Epithelial cell of proximal tubule (primary cell): ENCODE measurements around the gene KLF3. TPM values are rescaled to one million over a fixed set of nuclear protein-coding genes. Genes with fewer than 3 reads are reported as not detected.

Source experiments
- DNase-seq: peaks from one replicate; pipeline ENCODE4 v3.0.0-alpha.2; 2011; ENCODE audit warnings: low read depth
- H3K4me3 ChIP-seq: 2 replicates; pipeline ENCODE4 v1.5.1; 2011; ENCODE audit warnings: low read depth, mild to moderate bottlenecking, low read length
- CTCF ChIP-seq: conservative IDR thresholded peaks from 2 replicates; pipeline ENCODE4 v1.5.1; 2012; ENCODE audit warnings: low read depth, mild to moderate bottlenecking, low read length
- total RNA-seq: library from RNA; depleted of rRNA; stranded (reverse); fragments of >200 nt; gene quantifications from 2 replicates; pipeline ENCODE4 v1.2.3, GENCODE V29; 2015

KLF3 gene
- total RNA-seq, 1 donor from 2014 or later, result 28.0 TPM

GRCh38 chr4:38723726-38724474 lies 59.9 kb downstream of the KLF3 start:
- H3K4me3 ChIP-seq, result no peak overlapping the region
- DNase-seq, result no peak
- TF ChIP-seq CTCF, result no peak

- no peak overlapping the region for H3K4me3 ChIP-seq
- DNase-seq, result no peak
- no peak for TF ChIP-seq CTCF
Observed at GRCh38 chr4:38724475-38724808, 60.4 kb downstream of the KLF3 start.

GRCh38 chr4:38728631-38729141 lies 64.7 kb downstream of the KLF3 start:
- DNase-seq, result no peak
- TF ChIP-seq CTCF, result peak; percentile 43
- no peak overlapping the region for H3K4me3 ChIP-seq

- no peak overlapping the region for H3K4me3 ChIP-seq
Observed at GRCh38 chr4:38730493-38730829, 66.5 kb downstream of the KLF3 start.

GRCh38 chr4:38730830-38731646 lies 67.0 kb downstream of the KLF3 start:
- DNase-seq, result peak; percentile 78
- TF ChIP-seq CTCF, result peak; percentile 99
- H3K4me3 ChIP-seq, result no peak overlapping the region

More at GRCh38 chr4:38730493-38730829, 66.5 kb downstream of the KLF3 start:
- DNase-seq, result no peak
- TF ChIP-seq CTCF, result no peak

- no peak overlapping the region for H3K4me3 ChIP-seq
- DNase-seq, result no peak
- TF ChIP-seq CTCF, result no peak
Observed at GRCh38 chr4:38733663-38734062, 69.7 kb downstream of the KLF3 start.
